Type B pancreatic cell (in vitro differentiated cells): ENCODE measurements around the gene ITGA5. TPM values are rescaled to one million over a fixed set of nuclear protein-coding genes. Genes with fewer than 3 reads are reported as not detected.

Experiments
- DNase-seq: peaks from one replicate; pipeline ENCODE4 v3.0.0; 2021; ENCODE audit warnings: mixed read lengths; ENCODE audit not compliant: unreplicated experiment; ENCODE audit errors: extremely low spot score
- H3K27ac Mint-ChIP-seq: 2 replicates; pipeline ENCODE4 v1.8.0; 2021; ENCODE audit warnings: mild to moderate bottlenecking, mixed read lengths
- H3K27me3 Mint-ChIP-seq: 2 replicates; pipeline ENCODE4 v1.8.0; 2021; ENCODE audit warnings: mixed read lengths
- H3K36me3 Mint-ChIP-seq: 2 replicates; pipeline ENCODE4 v1.8.0; 2021; ENCODE audit warnings: mixed read lengths
- H3K4me1 Mint-ChIP-seq: one replicate; pipeline ENCODE4 v1.8.0; 2021; ENCODE audit warnings: mixed read lengths; ENCODE audit not compliant: unreplicated experiment
- H3K4me3 Mint-ChIP-seq: 2 replicates; pipeline ENCODE4 v1.8.0; 2021; ENCODE audit warnings: mild to moderate bottlenecking, mixed read lengths
- H3K9me3 Mint-ChIP-seq: 2 replicates; pipeline ENCODE4 v1.8.0; 2021; ENCODE audit warnings: mixed read lengths
- CTCF ChIP-seq: fragments of 200-600 bp; sonication (generic); conservative IDR thresholded peaks from 2 replicates; pipeline ENCODE4 v1.5.0; 2021; ENCODE audit warnings: antibody characterized with exemption, mild to moderate bottlenecking
- total RNA-seq: library from RNA; stranded (reverse); gene quantifications from 2 replicates; pipeline ENCODE4 v1.2.1, GENCODE V29; 2021; ENCODE audit warnings: low replicate concordance

The ITGA5 gene
- total RNA-seq, 1 donor from 2014 or later, result 25.9 TPM

GRCh38 chr12:54439096-54439495, 20.0 kb upstream of the ITGA5 start:
- no peak overlapping the region for H3K4me3 Mint-ChIP-seq
- H3K9me3 Mint-ChIP-seq, result no peaks in the 10 kb centered on the region
- no peak overlapping the region for H3K27ac Mint-ChIP-seq
- no peak for TF ChIP-seq CTCF
- no peaks in the 10 kb centered on the region for H3K36me3 Mint-ChIP-seq
- peaks cover 12% of the 10 kb centered on the region for H3K4me1 Mint-ChIP-seq
- peaks cover 31% of the 10 kb centered on the region for H3K27me3 Mint-ChIP-seq
- DNase-seq, result no peak

GRCh38 chr12:54438517-54438916, 19.5 kb upstream of the ITGA5 start:
- Mint-ChIP-seq H3K4me1 (peaks cover 12% of the 10 kb centered on the region), H3K9me3 (no peaks in the 10 kb centered on the region), H3K27me3 (peaks cover 31% of the 10 kb centered on the region), H3K27ac (no peak overlapping the region), H3K4me3 (no peak overlapping the region), H3K36me3 (no peaks in the 10 kb centered on the region)
- no peak for TF ChIP-seq CTCF
- no peak for DNase-seq

GRCh38 chr12:54437697-54438096, 18.6 kb upstream of the ITGA5 start:
- Mint-ChIP-seq H3K27ac (no peak overlapping the region), H3K4me3 (no peak overlapping the region), H3K4me1 (peaks cover 9% of the 10 kb centered on the region), H3K9me3 (no peaks in the 10 kb centered on the region), H3K36me3 (no peaks in the 10 kb centered on the region), H3K27me3 (peaks cover 30% of the 10 kb centered on the region)
- TF ChIP-seq CTCF, result no peak
- no peak for DNase-seq

- DNase-seq, result no peak
- no peak for TF ChIP-seq CTCF
- H3K4me1 Mint-ChIP-seq, result peaks cover 10% of the 10 kb centered on the region
- H3K9me3 Mint-ChIP-seq, result no peaks in the 10 kb centered on the region
- no peak overlapping the region for H3K27ac Mint-ChIP-seq
- H3K27me3 Mint-ChIP-seq, result peaks cover 27% of the 10 kb centered on the region
- H3K4me3 Mint-ChIP-seq, result no peak overlapping the region
- no peaks in the 10 kb centered on the region for H3K36me3 Mint-ChIP-seq
Measured at GRCh38 chr12:54437243-54437642, 18.2 kb upstream of the ITGA5 start.

- Mint-ChIP-seq H3K27ac (no peak overlapping the region), H3K4me1 (peaks cover 15% of the 10 kb centered on the region), H3K36me3 (no peaks in the 10 kb centered on the region), H3K27me3 (peaks cover 26% of the 10 kb centered on the region), H3K9me3 (no peaks in the 10 kb centered on the region), H3K4me3 (no peak overlapping the region)
- DNase-seq, result no peak
- no peak for TF ChIP-seq CTCF
Measured at GRCh38 chr12:54432815-54433164, 13.7 kb upstream of the ITGA5 start.
